ENCODE measurements around the gene MEI4. TPM values are rescaled to one million over a fixed set of nuclear protein-coding genes. Genes with fewer than 3 reads are reported as not detected.

Gene MEI4
- total RNA-seq, 4 donors from 2014 or later, result not detected

- ATAC-seq (no peak), DNase-seq (no peak)
- Histone ChIP-seq H3K27ac (no peak overlapping the region), H3K9me3 (no peaks in the 10 kb centered on the region), H3K4me3 (no peak overlapping the region), H3K36me3 (no peaks in the 10 kb centered on the region), H3K27me3 (no peaks in the 10 kb centered on the region), H3K4me1 (no peaks in the 10 kb centered on the region)
- intact Hi-C loops (cut with DNase I; ENCODE audit: low total_unique reads), result no loop called here
- in situ Hi-C loops (cut with MboI; ENCODE audit: low sequenced_read_pairs in 4 of 4), result no loop called here
- TF ChIP-seq POLR2A (IDR thresholded peaks at IDR 0.05) (no peak), CTCF (IDR thresholded peaks at IDR 0.05 in 4 of 5, conservative IDR thresholded peaks at IDR 0.05 in 1 of 5) (no peak)
Observed at GRCh38 chr6:77834591-77834996, 181.8 kb downstream of the MEI4 start.

- no peak for DNase-seq
- in situ Hi-C loops (cut with MboI; ENCODE audit: low sequenced_read_pairs in 4 of 4), result no loop called here
- Histone ChIP-seq H3K4me1 (no peaks in the 10 kb centered on the region), H3K27me3 (no peaks in the 10 kb centered on the region), H3K27ac (no peak overlapping the region), H3K4me3 (no peak overlapping the region), H3K36me3 (no peaks in the 10 kb centered on the region), H3K9me3 (no peaks in the 10 kb centered on the region)
- TF ChIP-seq CTCF (IDR thresholded peaks at IDR 0.05 in 4 of 5, conservative IDR thresholded peaks at IDR 0.05 in 1 of 5) (no peak), POLR2A (IDR thresholded peaks at IDR 0.05) (no peak)
- intact Hi-C loops (cut with DNase I; ENCODE audit: low total_unique reads), result no loop called here
- ATAC-seq, result no peak
Observed at GRCh38 chr6:77837034-77837784, 184.4 kb downstream of the MEI4 start.

- Histone ChIP-seq H3K36me3 (no peaks in the 10 kb centered on the region), H3K27me3 (no peaks in the 10 kb centered on the region), H3K4me3 (no peak overlapping the region), H3K9me3 (no peaks in the 10 kb centered on the region), H3K27ac (no peak overlapping the region), H3K4me1 (no peaks in the 10 kb centered on the region)
- TF ChIP-seq POLR2A (IDR thresholded peaks at IDR 0.05) (no peak), CTCF (IDR thresholded peaks at IDR 0.05 in 4 of 5, conservative IDR thresholded peaks at IDR 0.05 in 1 of 5) (no peak)
- in situ Hi-C loops (cut with MboI; ENCODE audit: low sequenced_read_pairs in 4 of 4) (no loop called here), intact Hi-C loops (cut with DNase I; ENCODE audit: low total_unique reads) (no loop called here)
- DNase-seq (no peak), ATAC-seq (no peak)
Observed at GRCh38 chr6:77839292-77839691, 186.5 kb downstream of the MEI4 start.

- ATAC-seq (no peak), DNase-seq (no peak)
- intact Hi-C loops (cut with DNase I; ENCODE audit: low total_unique reads), result no loop called here
- TF ChIP-seq POLR2A (IDR thresholded peaks at IDR 0.05) (no peak), CTCF (IDR thresholded peaks at IDR 0.05 in 4 of 5, conservative IDR thresholded peaks at IDR 0.05 in 1 of 5) (no peak)
- Histone ChIP-seq H3K36me3 (no peaks in the 10 kb centered on the region), H3K27me3 (no peaks in the 10 kb centered on the region), H3K4me1 (no peaks in the 10 kb centered on the region), H3K27ac (no peak overlapping the region), H3K9me3 (no peaks in the 10 kb centered on the region), H3K4me3 (no peak overlapping the region)
- in situ Hi-C loops (cut with MboI; ENCODE audit: low sequenced_read_pairs in 4 of 4), result no loop called here
Observed at GRCh38 chr6:77844822-77845221, 192.0 kb downstream of the MEI4 start.

GRCh38 chr6:77853401-77853800 lies 200.6 kb downstream of the MEI4 start:
- in situ Hi-C loops (cut with MboI; ENCODE audit: low sequenced_read_pairs in 4 of 4) (no loop called here), intact Hi-C loops (cut with DNase I; ENCODE audit: low total_unique reads) (no loop called here)
- no peak for ATAC-seq
- TF ChIP-seq CTCF (IDR thresholded peaks at IDR 0.05 in 4 of 5, conservative IDR thresholded peaks at IDR 0.05 in 1 of 5) (no peak), POLR2A (IDR thresholded peaks at IDR 0.05) (no peak)
- Histone ChIP-seq H3K4me1 (no peaks in the 10 kb centered on the region), H3K27me3 (no peaks in the 10 kb centered on the region), H3K27ac (no peak overlapping the region), H3K4me3 (no peak overlapping the region), H3K36me3 (no peaks in the 10 kb centered on the region), H3K9me3 (no peaks in the 10 kb centered on the region)
- DNase-seq, result no peak
